Lower leg skin (tissue), 4 donors: Measurements from ENCODE around the gene KRT86. TPM values are rescaled to one million over a fixed set of nuclear protein-coding genes. Genes with fewer than 3 reads are reported as not detected.
"Not testable (repeated sequence)": the region's sequence is repeated elsewhere in the genome, so short reads cannot be mapped to it uniquely, and the experiment has no call there.

Experiments used
- DNase-seq, 2 donors: peaks; one replicate each; pipeline ENCODE4 v3.0.0-alpha.2; 2019; ENCODE audit warnings: low spot score in 2 of 2
- H3K4me3 ChIP-seq: fragments of 200-600 bp; sonication (generic); 2 replicates; pipeline ENCODE4 v1.5.1; 2017; ENCODE audit warnings: mild to moderate bottlenecking, low read depth; ENCODE audit not compliant: poor library complexity, severe bottlenecking
- CTCF ChIP-seq, 3 donors: fragments of 450-650 bp; IDR thresholded peaks; one replicate each; pipeline ENCODE4 v1.5.1; 2016; ENCODE audit warnings: antibody characterized with exemption in 3 of 3, mild to moderate bottlenecking in 3 of 3, moderate library complexity in 2 of 3
- POLR2A ChIP-seq, 2 donors: fragments of 450-650 bp; IDR thresholded peaks; one replicate each; pipeline ENCODE4 v1.6.1; 2016 to 2017; ENCODE audit warnings: antibody characterized with exemption in 2 of 2, mild to moderate bottlenecking in 1 of 2, moderate library complexity in 1 of 2
- WGBS, 2 donors: methylation state at CpG; one replicate each; pipeline ENCODE4 v1.1.5; 2018; 5-methylcytosine and 5-hydroxymethylcytosine counted together
- intact Hi-C: fragments of 100-400 bp; cut with DNase I; formaldehyde crosslinking; loops from one replicate; pipeline ENCODE4 v1.15.0; 2023; ENCODE audit warnings: low total_unique reads
- total RNA-seq, 4 donors: library from RNA; depleted of rRNA; stranded (reverse); fragments of >200 nt; gene quantifications; one replicate each; pipeline ENCODE4 v1.1.0, GENCODE V29; 2016

Gene KRT86
- total RNA-seq, 4 donors from 2014 or later = 0.86 to 298 (median 10.0) TPM; not detected in 1

- peak in 1 of 2 donors; percentile 59 for DNase-seq
- WGBS, 2 donors = 73 to 78% methylated on average over 2 of the region's 2 CpGs
- intact Hi-C loops = no loop called here
- no peak for TF ChIP-seq CTCF (IDR thresholded peaks at IDR 0.05)
- no peak for TF ChIP-seq POLR2A (IDR thresholded peaks at IDR 0.05)
- H3K4me3 ChIP-seq = no peak overlapping the region
Measured at GRCh38 chr12:52249511-52250047, 24.9 kb upstream of the KRT86 start.

- intact Hi-C loops = no loop called here
- TF ChIP-seq POLR2A (IDR thresholded peaks at IDR 0.05) = no peak
- no peak for TF ChIP-seq CTCF (IDR thresholded peaks at IDR 0.05)
- WGBS, 2 donors = 57 to 61% methylated on average over 27 to 52 of the region's 52 CpGs
- H3K4me3 ChIP-seq = no peak overlapping the region
- peak in 1 of 2 donors; percentile 82 for DNase-seq
Measured at GRCh38 chr12:52250048-52250990, 24.1 kb upstream of the KRT86 start.

GRCh38 chr12:52251367-52252051 is 22.9 kb upstream of the KRT86 start:
- intact Hi-C loops = no loop called here
- 61 to 72% methylated on average over 9 of the region's 9 CpGs for WGBS, 2 donors
- peak in 1 of 2 donors; percentile 49 for DNase-seq

GRCh38 chr12:52252175-52252615 is 22.2 kb upstream of the KRT86 start:
- peak in 1 of 2 donors; percentile 79 for DNase-seq
- 92 to 96% methylated on average over 8 of the region's 8 CpGs for WGBS, 2 donors
- H3K4me3 ChIP-seq, intact Hi-C loops: not testable (repeated sequence)

More at GRCh38 chr12:52251367-52252051, 22.9 kb upstream of the KRT86 start:
- H3K4me3 ChIP-seq = no peak overlapping the region
- TF ChIP-seq CTCF (IDR thresholded peaks at IDR 0.05) = no peak

- DNase-seq = peak in 1 of 2 donors; percentile 63
- H3K4me3 ChIP-seq = no peak overlapping the region
- intact Hi-C loops = no loop called here
- no peak for TF ChIP-seq POLR2A (IDR thresholded peaks at IDR 0.05)
- no peak for TF ChIP-seq CTCF (IDR thresholded peaks at IDR 0.05)
- 93 to 94% methylated on average over 10 to 11 of the region's 11 CpGs for WGBS, 2 donors
Measured at GRCh38 chr12:52252728-52253343, 21.6 kb upstream of the KRT86 start.
